NCI-H187 (cell line): ENCODE data around the gene RAB15.

Experiments
- DNase-seq, 2 experiments: peaks; one replicate each; lab custom pipeline; 2025; lab: John Stamatoyannopoulos, UW

RAB15 gene

DNA sequence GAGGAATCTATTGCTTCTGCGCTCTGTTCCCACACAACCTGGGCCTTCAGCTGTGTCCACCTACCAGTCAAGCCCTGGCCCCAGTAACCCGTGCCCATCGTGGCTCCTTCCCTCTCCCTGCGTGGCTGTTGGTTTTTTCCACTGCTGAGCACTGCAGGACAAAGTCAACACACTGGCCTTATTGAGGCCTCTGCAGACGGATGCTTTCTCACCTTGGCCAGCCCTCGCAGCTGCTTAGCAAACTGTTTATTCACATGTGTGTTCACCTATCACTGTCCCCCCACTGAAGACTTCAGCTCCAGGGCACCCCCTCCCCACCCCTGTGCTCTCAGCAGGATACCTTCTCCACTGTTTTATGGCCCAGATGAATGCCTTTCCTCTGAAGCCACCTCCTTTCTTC, 16.8 kb downstream of the RAB15 start:
- no peak for DNase-seq

DNA sequence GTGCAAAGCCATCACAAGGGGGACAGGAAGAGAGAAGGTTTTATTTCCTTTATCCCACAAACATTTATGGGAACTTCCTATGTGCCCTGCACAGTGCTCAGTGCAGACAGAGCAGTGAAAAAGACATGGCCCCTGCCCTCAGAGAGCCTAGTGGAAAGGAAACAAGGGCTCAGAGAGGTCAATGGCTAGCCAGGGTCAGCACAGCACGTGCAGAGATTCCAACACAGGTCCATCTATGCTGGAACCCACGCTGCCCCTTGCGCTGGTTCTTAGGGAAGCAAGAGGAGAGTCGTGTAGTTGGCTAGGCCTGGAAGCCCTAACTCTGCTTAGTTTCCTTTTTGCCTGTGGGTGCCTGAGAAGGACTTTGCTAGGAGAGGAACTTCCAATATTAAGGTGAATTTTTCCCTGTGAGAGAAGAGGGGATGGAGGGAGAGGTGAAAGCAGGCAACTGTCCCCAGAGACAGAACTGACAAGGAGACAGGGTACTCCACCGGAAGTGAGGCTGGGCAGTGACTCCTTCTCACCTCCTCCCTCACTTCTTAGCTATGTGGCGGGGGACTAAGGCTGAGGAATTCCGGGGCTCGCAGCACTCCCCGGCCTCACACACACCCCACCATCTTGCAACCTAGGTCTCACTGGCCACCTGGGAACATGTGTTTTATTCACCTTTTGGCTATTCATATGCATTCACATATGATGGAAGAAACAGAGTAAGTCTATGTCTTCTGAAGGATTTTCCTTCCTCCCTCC, 17.5 kb downstream of the RAB15 start:
- DNase-seq, result no peak

DNA sequence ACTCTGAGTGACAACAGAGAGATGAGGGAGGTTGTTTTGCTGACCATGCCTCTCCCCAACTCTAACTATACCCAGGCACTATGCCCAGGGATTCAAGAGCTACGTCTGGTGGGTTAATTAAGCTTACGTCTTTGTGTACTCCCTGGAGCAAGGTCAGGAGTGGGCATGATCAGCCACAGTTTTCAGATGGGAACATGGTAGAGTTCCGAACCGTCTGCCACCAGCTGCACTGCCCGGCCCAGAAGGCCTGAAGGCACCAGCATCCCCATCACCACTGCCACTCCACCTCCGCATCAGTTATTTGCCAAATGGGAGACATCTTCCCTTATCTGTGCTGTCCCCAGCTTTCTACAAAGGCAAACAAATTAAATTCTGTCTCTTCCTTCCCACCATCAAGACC, 18.5 kb downstream of the RAB15 start:
- DNase-seq, result no peak

DNA sequence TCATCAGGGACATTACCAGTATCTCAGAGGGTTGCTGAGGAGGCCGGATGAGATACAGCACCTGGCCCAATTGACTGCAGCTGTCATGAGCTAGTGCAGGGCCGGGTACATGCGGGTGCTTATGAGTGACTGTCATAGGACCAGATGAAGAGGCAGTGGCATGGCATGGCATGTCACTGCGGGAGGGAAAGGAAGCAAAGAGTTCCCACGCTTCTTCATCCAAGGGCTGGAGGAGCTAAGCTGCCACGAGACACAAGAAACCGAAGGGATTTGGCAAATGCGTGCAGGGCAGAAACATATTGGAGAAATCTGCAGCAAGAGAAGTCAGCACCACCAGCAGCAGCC, 18.9 kb downstream of the RAB15 start:
- no peak for DNase-seq

DNA sequence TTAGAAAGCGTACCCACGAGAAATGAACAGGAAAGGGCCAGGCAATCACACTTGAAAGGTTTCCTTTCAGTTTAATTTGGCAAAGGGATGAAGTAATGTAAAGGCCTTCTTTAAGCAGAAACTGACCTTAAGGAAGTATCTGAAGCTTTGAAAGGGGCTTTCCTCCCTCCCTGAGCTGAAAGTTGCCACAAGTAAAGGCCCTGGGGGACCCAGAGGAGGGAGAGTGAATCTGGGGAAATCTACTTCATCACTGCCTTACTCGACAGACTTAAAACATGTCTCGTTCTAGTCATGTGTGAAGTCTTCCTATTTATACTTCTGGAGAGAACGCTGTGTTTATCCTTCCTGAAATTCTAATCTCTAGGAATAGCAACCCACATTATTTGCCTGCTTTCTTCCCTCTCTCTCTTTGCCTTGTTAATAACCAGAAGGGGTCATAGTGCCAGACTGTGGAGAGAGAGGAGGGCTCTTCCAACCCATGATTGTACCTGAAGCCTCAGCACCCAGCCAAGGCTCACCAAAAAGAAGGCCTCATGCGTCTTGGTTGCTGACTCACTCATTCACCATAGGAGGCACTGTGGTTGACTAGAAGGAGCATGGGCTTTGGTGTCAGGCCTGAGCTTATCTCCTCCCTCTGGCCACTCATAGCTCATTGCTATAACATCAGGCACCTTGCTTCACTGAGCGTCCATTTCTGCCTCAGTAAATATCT, 19.4 kb downstream of the RAB15 start:
- no peak for DNase-seq

DNA sequence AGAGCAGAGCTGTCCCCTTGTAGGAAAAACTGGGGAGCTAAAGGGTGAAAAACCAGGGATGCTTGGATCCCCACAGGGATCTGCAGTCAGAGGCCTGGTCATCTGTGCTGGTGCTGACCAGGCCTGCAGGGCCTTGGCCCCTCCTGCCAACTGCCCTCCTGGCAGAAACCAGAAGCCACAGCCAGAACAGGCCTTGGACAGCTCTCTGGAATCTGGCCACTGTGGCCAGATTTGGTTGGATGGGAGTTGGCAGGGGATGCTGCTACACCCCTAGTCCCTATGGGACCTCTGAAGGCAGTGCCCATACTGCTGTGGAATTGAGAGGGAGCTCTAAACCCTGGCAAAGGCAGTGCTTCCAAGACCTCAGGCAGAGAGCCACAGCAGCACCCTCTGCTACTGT, 20.4 kb downstream of the RAB15 start:
- DNase-seq, result no peak

DNA sequence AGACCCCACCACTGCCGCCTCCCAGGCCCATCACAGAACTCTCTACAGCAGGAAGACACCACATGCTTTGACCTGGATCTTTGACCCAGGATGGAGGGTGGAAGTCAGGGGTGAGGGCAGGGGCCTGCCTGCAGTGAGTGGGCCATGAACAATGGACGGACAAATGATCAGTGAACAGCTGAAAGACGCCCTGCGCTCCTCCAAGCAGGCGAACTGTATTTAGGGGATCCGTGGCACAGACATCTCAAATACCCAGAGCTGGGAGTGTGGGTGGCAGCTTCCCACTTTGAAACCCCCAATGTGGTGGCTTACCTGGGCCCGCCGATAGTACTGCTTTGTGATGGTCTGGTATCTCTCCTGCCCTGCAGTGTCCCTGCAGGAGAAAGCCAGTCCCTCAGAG, 20.8 kb downstream of the RAB15 start:
- DNase-seq, result no peak

DNA sequence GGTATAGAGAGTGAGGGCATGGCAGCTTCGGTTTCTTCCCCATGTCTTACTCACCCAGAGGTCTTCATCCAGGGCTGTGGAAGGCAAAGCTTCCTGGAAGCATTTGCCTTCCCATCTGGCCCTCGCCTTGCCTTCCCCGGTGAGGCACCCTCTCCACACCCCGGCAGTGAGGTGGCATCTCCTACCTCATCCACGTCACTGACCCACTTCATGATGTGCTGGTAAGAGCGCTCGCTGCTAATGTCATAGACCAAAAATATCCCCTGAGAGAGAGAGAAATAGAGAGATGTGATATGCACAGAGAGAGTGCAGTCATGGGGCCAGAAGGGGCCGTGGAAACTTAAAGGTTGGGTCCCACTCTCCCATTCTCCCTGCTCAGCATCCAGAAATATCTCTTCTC, 21.2 kb downstream of the RAB15 start:
- DNase-seq, result no peak

DNA sequence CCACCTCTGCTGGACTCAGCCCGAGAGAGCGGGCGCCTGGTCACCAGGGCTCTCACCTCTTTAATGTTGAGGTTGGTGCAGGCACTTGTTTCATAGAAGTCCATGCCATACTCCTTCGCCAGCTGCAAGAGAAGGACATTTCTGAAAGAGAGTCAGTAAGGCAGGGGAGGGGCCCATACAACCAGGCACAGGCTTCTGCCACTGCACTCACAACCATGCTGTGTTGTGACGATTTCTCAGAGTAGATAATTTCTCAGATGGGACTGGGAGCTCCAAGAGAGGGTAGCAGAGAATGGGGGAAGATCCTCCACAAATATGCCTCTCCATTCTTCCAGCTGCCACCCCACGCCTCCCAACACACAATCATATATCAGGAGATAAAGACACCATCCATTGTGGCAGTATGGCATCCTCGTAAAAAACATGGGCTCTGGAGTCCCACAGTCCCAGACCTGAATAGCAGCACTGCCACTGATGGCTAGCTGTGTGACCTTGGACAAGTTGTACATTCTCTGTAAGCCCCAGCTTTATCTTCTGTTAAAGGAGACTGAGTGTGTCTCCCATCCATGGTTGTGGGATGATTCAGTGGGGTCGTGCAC, 23.4 kb downstream of the RAB15 start:
- DNase-seq, result no peak

DNA sequence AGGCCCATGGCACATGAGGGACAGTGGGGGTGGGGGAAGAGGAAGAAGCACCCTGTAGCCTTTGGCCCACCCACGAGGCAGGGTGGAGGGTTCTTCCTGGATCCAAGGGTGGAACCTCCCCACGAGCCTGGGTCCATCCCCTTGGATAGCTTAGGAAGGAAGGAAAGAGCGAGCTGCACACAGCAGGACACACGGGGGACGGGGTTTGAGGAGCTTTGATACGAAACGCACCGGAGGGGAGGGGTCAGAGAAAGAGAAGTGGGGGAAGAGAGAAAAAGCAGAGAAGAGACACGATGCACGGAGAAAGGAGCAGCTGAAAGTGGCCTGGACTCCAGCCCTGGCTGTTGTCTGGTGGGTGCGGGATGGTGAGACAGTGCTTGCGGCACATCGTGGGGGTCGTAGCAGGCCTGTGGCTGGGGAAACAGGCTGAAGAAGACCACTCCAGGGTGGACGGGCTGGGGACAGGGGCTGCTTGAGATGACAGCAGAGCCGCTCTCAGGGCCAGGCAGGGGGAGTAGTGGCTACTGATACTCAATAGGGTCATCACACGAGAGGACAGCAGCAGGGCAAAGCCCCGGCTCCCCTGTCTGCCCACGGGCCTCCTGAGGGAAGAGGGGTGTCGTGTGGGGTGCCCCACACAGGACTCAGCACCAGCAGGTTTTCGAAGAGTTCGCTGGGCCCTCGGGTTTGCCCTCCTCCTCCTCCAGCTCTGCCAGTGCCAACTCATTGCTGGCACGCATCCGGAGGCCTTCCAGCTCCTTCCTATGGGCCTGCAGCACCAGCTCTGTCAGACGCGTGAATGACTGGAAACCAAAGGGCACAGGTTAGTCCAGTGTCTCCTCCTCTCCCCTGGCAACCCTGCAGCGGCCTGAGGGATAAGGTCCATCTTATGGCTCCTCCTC, 24.2 kb downstream of the RAB15 start:
- DNase-seq, result no peak

DNA sequence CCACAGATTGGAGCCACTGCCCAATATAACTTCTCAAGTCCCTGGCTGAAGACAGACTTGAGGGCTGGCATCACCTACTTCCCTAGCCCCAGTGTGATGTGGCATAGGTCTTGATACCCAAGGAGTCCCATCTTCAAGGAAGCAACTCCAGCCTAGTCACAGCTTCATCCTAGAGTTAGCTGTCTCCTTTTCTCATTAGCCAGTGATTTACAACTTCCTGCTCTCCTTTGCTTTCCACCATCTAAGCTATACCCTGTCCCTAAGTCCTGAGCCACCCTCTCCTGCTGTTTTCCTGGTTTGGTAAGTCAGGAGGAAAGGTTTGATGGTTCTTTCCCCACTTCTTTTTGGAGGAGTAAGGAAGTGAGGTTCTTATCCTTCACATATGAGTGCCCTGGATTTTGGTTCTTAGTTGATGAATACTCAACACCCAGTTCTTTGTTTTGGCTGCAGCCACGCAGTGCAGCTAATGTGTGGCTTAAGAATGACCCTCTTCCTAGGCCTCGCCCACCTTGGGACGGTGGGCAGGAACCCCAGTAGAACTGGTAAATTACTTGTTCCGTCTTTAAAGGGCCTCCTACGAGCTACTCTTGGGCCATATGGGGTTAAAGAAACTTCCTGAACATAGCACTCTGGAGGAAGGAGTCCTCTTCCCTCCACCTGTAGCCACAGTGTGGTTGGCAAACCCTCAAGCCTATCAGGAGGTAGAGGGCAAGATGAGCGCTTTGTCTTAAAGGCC, 25.7 kb downstream of the RAB15 start:
- no peak for DNase-seq

DNA sequence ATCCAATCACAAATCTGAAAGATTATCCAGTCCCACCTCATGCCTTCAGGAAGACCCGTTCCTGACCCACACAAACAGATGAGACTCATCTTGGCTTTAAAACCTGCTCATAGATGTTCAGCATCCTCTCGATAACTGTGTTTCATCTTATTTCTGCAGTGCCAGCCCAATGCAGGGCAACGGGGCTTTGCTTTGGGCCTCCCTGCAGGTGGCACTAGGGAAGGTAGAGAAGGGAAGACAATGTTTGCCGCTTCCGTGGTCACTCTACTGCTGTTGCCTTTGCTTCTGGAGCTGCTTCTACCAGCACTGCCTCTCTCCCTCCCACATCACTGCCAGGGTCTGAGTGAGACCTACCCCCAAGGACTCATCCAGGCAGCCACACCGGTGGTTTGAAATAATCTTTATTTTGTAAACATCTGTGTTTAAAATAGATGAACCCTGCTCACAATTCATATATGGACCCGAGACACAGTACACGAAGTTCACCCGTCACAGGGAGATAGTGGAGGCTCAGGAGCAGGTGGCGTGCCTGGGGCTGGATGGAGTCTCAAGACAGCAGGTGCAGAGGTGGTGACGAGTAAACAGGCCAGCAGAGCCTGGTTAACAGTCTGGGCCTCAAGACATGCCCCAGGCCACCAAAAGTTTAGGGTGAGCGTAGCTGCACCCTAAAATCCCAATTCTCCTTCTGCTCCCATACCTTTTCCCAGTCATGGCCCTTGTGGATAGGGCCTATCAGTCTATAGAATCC, 26.5 kb downstream of the RAB15 start:
- DNase-seq, result no peak

DNA sequence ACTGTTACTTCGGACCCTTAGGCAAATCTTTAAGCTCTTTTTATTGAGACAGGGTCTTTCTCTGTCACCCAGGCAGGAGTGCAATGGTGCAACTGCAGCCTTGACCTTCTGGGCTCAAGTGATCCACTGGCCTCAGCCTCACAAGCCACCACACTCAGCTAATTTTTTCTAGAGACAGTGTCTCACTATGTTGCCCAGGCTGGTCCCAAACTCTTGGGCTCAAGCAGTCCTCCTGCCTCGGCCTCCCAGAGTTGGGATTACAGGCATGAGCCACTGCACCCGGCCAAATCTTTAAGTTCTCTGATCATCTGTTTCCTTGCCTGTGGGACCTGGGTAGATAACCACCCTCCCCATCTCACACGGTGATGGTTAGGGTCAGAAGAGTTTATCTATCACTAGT, 27.3 kb downstream of the RAB15 start:
- DNase-seq, result no peak

DNA sequence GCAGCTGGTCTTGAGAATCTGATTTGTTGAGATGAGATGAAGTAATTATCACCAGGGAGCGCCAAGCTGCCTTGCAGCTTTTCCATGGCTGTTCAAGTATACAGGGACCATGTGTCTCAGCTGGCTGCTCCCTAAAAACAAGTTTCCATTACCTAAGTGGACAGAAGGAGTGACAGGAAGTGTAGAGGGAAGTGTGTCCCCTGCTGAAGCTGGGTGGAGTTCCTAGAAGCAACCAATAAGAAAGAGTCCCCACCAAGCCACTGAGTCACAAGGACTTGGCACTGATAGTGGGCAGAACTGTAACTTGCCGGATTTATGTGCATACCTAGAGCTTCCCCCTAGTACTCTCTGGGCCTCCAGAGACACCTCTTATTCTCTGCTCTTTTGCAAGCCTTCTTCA, 28.1 kb downstream of the RAB15 start:
- no peak for DNase-seq

DNA sequence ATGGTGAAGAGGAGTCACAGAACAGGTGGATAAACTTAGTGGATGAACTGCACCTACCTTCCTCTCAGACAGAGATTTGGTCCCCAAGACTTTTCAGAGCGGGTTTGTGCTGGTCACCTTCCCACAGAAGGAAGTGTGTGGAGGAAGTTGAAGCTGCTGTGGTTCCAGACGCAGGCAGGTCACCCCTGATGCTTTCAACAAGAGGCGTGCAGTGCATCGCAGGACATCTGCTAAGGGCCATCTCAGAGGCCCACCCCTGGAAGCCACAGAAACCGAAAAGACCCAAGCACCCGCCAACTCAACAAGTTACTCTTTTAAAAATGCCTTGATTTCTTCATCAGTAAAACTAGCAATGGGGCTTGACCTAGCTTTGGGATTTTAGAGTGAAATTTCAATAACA, 28.6 kb downstream of the RAB15 start:
- DNase-seq, result no peak

DNA sequence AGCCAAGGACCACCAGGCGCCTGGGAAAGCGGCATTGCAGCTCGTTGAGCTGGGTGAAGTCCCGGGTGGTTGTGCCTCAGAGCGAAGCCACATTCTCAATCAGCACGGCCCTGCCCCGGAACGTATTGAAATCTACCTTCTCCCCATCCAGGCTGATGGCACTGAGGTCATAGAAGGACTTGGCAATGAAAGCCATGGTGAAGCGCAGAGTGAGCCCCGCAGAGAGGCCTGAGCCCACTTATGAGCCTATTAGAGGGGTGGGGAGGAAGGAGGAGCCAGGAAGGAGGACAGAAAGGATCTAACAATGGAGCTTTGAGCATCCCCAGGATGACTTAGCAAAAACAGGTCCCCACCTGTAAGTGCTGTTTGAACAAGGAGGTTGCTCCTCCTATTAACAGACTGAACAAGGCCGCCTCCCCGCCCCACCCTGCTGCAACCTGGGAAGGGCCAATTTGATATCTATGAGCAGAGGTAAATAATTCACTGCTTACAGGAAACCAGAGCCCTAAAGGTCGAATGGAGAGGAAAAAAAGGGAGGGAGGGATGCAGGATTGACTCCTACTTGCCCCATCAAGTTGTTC, 29.5 kb downstream of the RAB15 start, which contains the start of gene GPX2:
GPX2 (minus strand) TSS at position 215 of the 581 bp plus-strand sequence; CDS start at position 196, 19 bp downstream.
- peak; percentile 81 to 88 for DNase-seq

DNA sequence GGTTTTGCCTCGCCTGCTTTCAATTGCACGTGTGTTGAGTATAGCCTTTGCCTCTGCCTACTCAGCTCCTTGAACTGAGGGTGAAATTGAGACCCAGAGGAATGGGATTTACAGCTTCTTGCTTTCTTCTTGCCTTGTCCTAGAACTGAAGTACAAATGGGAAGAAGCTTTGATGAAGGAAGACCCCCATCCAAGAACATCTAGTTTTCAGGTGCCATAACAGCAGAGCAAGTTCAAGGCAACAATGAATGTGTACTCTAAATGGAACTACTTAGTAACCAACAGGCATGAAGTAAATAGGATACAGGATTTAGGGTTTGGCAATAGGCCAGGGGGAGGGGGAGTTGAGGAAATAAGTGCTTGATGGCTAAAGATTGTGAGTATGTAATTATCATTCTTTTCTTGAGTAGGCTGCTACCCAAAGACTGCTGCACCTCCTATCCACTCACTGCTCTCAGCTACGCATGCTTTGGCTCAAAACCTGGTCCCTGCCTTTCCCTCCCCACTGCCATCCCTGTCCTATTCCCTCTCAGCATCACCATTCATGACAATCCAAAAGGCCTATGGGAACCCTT, 31.7 kb downstream of the RAB15 start:
- DNase-seq, result no peak

DNA sequence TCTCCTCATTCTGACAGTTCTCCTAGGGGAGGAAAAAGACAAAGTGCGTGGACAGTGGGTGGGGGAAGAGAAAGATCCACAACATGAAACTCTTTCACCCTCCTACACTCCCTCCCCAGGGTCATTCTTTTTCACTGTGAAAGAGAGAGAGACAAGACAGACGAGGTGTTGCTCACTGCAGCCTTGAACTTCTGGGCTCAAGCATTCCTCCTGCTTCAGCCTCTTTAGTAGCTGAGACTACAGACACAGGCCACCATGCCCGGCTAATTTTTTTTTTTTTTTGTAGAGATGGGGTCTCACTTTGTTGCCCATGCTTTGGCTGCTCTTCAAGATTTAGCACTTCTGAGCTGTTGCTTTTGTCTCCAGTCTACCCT, 32.3 kb downstream of the RAB15 start:
- DNase-seq, result no peak

DNA sequence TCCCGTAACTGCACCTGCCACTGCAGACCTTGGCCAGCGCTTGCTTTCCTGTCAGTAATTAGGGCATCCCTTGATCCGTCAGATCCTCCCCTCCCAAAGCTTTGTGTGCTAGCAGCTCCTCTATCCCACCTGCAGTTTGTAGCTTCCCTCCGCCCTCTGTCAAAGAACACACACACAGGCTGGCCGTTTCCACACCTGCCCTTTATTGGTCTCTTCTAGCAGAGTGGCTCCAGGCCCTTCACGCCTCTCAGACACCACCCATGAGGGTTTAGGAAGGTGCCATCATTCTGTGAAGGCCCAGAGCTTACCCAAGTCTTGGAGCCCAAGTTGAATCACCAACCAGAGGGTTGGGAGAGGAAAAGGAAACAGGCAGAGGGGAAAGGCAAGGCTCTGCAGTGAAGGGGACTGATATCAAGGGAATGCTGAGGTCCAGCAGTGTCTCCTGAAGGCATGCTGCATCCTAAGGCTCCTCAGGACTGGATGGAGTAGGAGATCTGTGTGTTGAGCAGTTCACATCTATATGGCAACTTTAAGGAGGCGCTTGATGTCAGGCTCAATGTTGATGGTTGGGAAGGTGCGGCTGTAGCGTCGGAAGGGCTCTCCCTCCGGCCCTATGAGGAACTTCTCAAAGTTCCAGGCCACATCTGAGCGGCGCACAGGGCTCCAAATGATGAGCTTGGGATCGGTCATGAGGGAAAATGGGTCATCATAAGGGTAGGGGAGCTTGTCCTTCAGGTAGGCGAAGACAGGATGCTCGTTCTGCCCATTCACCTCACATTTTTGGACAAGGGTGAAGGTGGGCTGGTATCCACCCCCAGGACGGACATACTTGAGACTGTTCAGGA, 32.9 kb downstream of the RAB15 start:
- no peak for DNase-seq
